DMS79 treated with DMSO at 0.1 percent for 48 hours (cell line): ENCODE results near the gene MCC.

Experiments used
- DNase-seq: peaks from one replicate; lab custom pipeline; 2025; lab: John Stamatoyannopoulos, UW

The MCC gene

GRCh38 chr5:113172231-113172826 lies 315.9 kb downstream of the MCC start:
- DNase-seq: no peak

- DNase-seq: no peak
These were observed 316.7 kb downstream of the MCC start for GRCh38 chr5:113171520-113171919.

GRCh38 chr5:113170707-113171106 lies 317.5 kb downstream of the MCC start:
- no peak for DNase-seq

GRCh38 chr5:113169720-113170119 lies 318.5 kb downstream of the MCC start:
- no peak for DNase-seq

- no peak for DNase-seq
These were observed 320.3 kb downstream of the MCC start for GRCh38 chr5:113167985-113168384.

- no peak for DNase-seq
These were observed 321.3 kb downstream of the MCC start for GRCh38 chr5:113166852-113167366.

GRCh38 chr5:113166261-113166660 lies 322.0 kb downstream of the MCC start:
- DNase-seq: no peak

- no peak for DNase-seq
These were observed 324.2 kb downstream of the MCC start for GRCh38 chr5:113164021-113164420.

GRCh38 chr5:113163328-113163727 lies 324.9 kb downstream of the MCC start:
- no peak for DNase-seq

GRCh38 chr5:113162770-113163169 lies 325.5 kb downstream of the MCC start:
- no peak for DNase-seq

GRCh38 chr5:113162208-113162607 lies 326.0 kb downstream of the MCC start:
- DNase-seq: no peak

- no peak for DNase-seq
These were observed 326.4 kb downstream of the MCC start for GRCh38 chr5:113161806-113162205.

GRCh38 chr5:113157886-113158285 lies 330.4 kb downstream of the MCC start:
- DNase-seq: no peak

- DNase-seq: no peak
These were observed 331.9 kb downstream of the MCC start for GRCh38 chr5:113156271-113156877.

- DNase-seq: no peak
These were observed 334.6 kb downstream of the MCC start for GRCh38 chr5:113153512-113154097.

- no peak for DNase-seq
These were observed 335.9 kb downstream of the MCC start for GRCh38 chr5:113152380-113152740.

- DNase-seq: no peak
These were observed 336.4 kb downstream of the MCC start for GRCh38 chr5:113151641-113152379.

GRCh38 chr5:113150821-113151220 lies 337.4 kb downstream of the MCC start:
- DNase-seq: no peak

GRCh38 chr5:113150221-113150620 lies 338.0 kb downstream of the MCC start:
- no peak for DNase-seq

GRCh38 chr5:113147537-113147936 lies 340.7 kb downstream of the MCC start:
- no peak for DNase-seq

- no peak for DNase-seq
These were observed 341.1 kb downstream of the MCC start for GRCh38 chr5:113147101-113147508.

- no peak for DNase-seq
These were observed 342.4 kb downstream of the MCC start for GRCh38 chr5:113145757-113146387.
